GM12873 (cell line): ENCODE measurements around the gene RPS10.
A peak's percentile ranks its signal among the peaks of the same experiment; 100 is the strongest.

Experiments used
- CTCF ChIP-seq: IDR thresholded peaks from 2 replicates; pipeline ENCODE4 v1.5.1; 2012; ENCODE audit warnings: low read depth, mild to moderate bottlenecking, moderate library complexity, low read length, control low read depth; ENCODE audit not compliant: insufficient read depth; ENCODE audit errors: missing control alignments

Gene RPS10

GRCh38 chr6:34425132-34425497, 754 bp downstream of the RPS10 start:
- TF ChIP-seq CTCF: no peak

- no peak for TF ChIP-seq CTCF
These were observed 1.4 kb downstream of the RPS10 start for GRCh38 chr6:34424200-34425131.

GRCh38 chr6:34423254-34423653, 2.6 kb downstream of the RPS10 start:
- TF ChIP-seq CTCF: no peak

GRCh38 chr6:34418367-34418766, 7.5 kb downstream of the RPS10 start:
- no peak for TF ChIP-seq CTCF

- no peak for TF ChIP-seq CTCF
These were observed 8.9 kb downstream of the RPS10 start for GRCh38 chr6:34416877-34417371.

- peak; percentile 62 for TF ChIP-seq CTCF
These were observed 10.6 kb downstream of the RPS10 start for GRCh38 chr6:34414999-34415858.
